K562 (cell line): Measurements from ENCODE around the gene RBBP7. TPM values are rescaled to one million over a fixed set of nuclear protein-coding genes. Genes with fewer than 3 reads are reported as not detected.

ENCODE experiments used
- ATAC-seq: fragments of 200-7000 bp; cut with Tn5 transposase; 3 replicates; pipeline ENCODE4 v1.9.1; 2020; ENCODE audit warnings: moderate library complexity
- BruUV-seq: library from RNA; stranded (reverse); fragments of 400-500 nt; replicated peaks from 2 replicates; lab custom pipeline; 2021; lab: Mats Ljungman, UMichigan
- CTCF ChIA-PET: fragments of 300-600 bp; formaldehyde crosslinking; extraction: SDS; loops from one replicate; lab custom pipeline; 2021; ENCODE audit warnings: low intra/inter-chr PET ratio; lab: Yijun Ruan, JAX
- POLR2A ChIA-PET: fragments of 300-600, 350-650 bp; sonication (Branson Sonifier 250); formaldehyde crosslinking; extraction: SDS; loops from one replicate; lab custom pipeline; 2021; ENCODE audit warnings: antibody characterized with exemption, inconsistent platforms; lab: Yijun Ruan, JAX
- DNase-seq, 4 experiments: peaks; one replicate each; pipeline versions ENCODE4 v3.0.0 to v3.0.0-alpha.2; 2011 to 2018; ENCODE audit warnings: low spot score in 3 of 4, mixed read lengths in 3 of 4; ENCODE audit errors: extremely low read depth in 1 of 4
- FAIRE-seq: peaks from 2 replicates; lab custom pipeline; 2011; peaks lifted over from hg19 to GRCh38; lab: Jason Lieb, UNC
- H2AFZ ChIP-seq: 2 replicates; pipeline ENCODE4 v1.6.0; 2011; ENCODE audit warnings: low read depth, low read length, control low read depth, inconsistent platforms
- H3K27ac ChIP-seq: fragments of 200-600 bp; 3 replicates; pipeline ENCODE4 v1.8.0; 2011; ENCODE audit warnings: low read depth, mild to moderate bottlenecking, control low read depth, inconsistent platforms, low read length, moderate library complexity, mixed read lengths; ENCODE audit errors: extremely low read depth
- H3K27me3 ChIP-seq, 2 experiments: fragments of 300-600 bp in 1 of 2; 2 replicates in 1 of 2; 3 replicates in 1 of 2; pipeline versions ENCODE4 v1.6.0 to v1.8.0; 2011; ENCODE audit warnings: inconsistent platforms in 2 of 2, low read length in 2 of 2, mild to moderate bottlenecking in 1 of 2, mixed read lengths in 1 of 2, moderate library complexity in 1 of 2; ENCODE audit not compliant: control insufficient read depth in 2 of 2, insufficient read depth in 2 of 2
- H3K36me3 ChIP-seq: fragments of 300-600 bp; 3 replicates; pipeline ENCODE4 v1.8.0; 2011; ENCODE audit warnings: mild to moderate bottlenecking, low read length, inconsistent platforms; ENCODE audit not compliant: control insufficient read depth, insufficient read depth
- H3K4me1 ChIP-seq, 2 experiments: fragments of 200-600 bp in 1 of 2; replicated peaks in 1 of 2; 2 replicates in 1 of 2; 3 replicates in 1 of 2; pipeline versions ENCODE4 v1.5.1 to v1.8.0; 2011; ENCODE audit warnings: inconsistent platforms in 2 of 2, low read length in 2 of 2, mild to moderate bottlenecking in 1 of 2, mixed read lengths in 1 of 2, moderate library complexity in 1 of 2; ENCODE audit not compliant: control insufficient read depth in 2 of 2, insufficient read depth in 2 of 2
- H3K4me2 ChIP-seq: 2 replicates; pipeline ENCODE4 v1.6.1; 2011; ENCODE audit warnings: low read length, control low read depth, inconsistent platforms, mixed read lengths; ENCODE audit not compliant: insufficient read depth
- H3K4me3 ChIP-seq: fragments of 200-600 bp; sonication (generic), shearing (Covaris generic); 2 replicates; pipeline ENCODE4 v1.5.1; 2016; ENCODE audit warnings: control low read depth, inconsistent platforms
- H3K79me2 ChIP-seq: fragments of 200-600 bp; 3 replicates; pipeline ENCODE4 v1.8.0; 2011; ENCODE audit warnings: low read length, inconsistent platforms; ENCODE audit not compliant: control insufficient read depth, insufficient read depth
- H3K9ac ChIP-seq, 2 experiments: 2 replicates each; pipeline versions ENCODE4 v1.6.0 to v1.6.1; 2011; ENCODE audit warnings: low read depth in 2 of 2, low read length in 2 of 2, control low read depth in 1 of 2, inconsistent platforms in 1 of 2, mild to moderate bottlenecking in 1 of 2, mixed read lengths in 1 of 2; ENCODE audit not compliant: insufficient read depth in 1 of 2
- H3K9me1 ChIP-seq: one replicate; pipeline ENCODE4 v1.6.0; 2011; ENCODE audit warnings: inconsistent platforms, mild to moderate bottlenecking, low read length, moderate library complexity; ENCODE audit not compliant: control insufficient read depth, insufficient read depth
- H3K9me3 ChIP-seq: replicated peaks from 2 replicates; pipeline ENCODE4 v1.5.1; 2011; ENCODE audit warnings: low read depth, low read length, inconsistent platforms; ENCODE audit not compliant: control insufficient read depth, insufficient read depth
- H4K20me1 ChIP-seq: replicated peaks from 2 replicates; pipeline ENCODE4 v1.6.1; 2011; ENCODE audit warnings: low read length, inconsistent platforms, mixed read lengths; ENCODE audit not compliant: control insufficient read depth, insufficient read depth
- DLX4 ChIP-seq: fragments of 250-450 bp; sonication (Bioruptor Pico); IDR thresholded peaks from 2 replicates; pipeline ENCODE4 v1.6.1; 2021; ENCODE audit warnings: mild to moderate bottlenecking
- DMBX1 ChIP-seq: fragments of 250-450 bp; sonication (Bioruptor Pico); IDR thresholded peaks from 2 replicates; pipeline ENCODE4 v1.8.0; 2022; ENCODE audit warnings: inconsistent platforms, mild to moderate bottlenecking, moderate library complexity, borderline replicate concordance
- ELF2 ChIP-seq: fragments of 250-450 bp; sonication (Bioruptor Pico); IDR thresholded peaks from 2 replicates; pipeline ENCODE4 v1.5.0; 2021; ENCODE audit warnings: mild to moderate bottlenecking
- HDAC1 ChIP-seq, 2 experiments: fragments of 450-650 bp; IDR thresholded peaks; 2 replicates each; pipeline ENCODE4 v1.6.1; 2016 to 2017; ENCODE audit warnings: inconsistent platforms in 1 of 2, mild to moderate bottlenecking in 1 of 2, moderate library complexity in 1 of 2
- HNRNPLL ChIP-seq: fragments of 200-400 bp; formaldehyde crosslinking; IDR thresholded peaks from 2 replicates; pipeline ENCODE4 v1.6.1; 2017; ENCODE audit warnings: low read length, low read depth, mild to moderate bottlenecking; ENCODE audit not compliant: poor library complexity, severe bottlenecking
- NR2F6 ChIP-seq: fragments of 450-650 bp; formaldehyde crosslinking; IDR thresholded peaks from 2 replicates; pipeline ENCODE4 v1.4.0; 2020; ENCODE audit warnings: mild to moderate bottlenecking
- PHB2 ChIP-seq: fragments of 450-650 bp; IDR thresholded peaks from 2 replicates; pipeline ENCODE4 v1.6.1; 2017; ENCODE audit warnings: low read depth
- POLR3G ChIP-seq: IDR thresholded peaks from 2 replicates; pipeline ENCODE4 v1.6.1; 2011; ENCODE audit not compliant: insufficient read length, insufficient replicate concordance; ENCODE audit errors: extremely low read depth
- RBM15 ChIP-seq: fragments of 200-400 bp; formaldehyde crosslinking; IDR thresholded peaks from 2 replicates; pipeline ENCODE4 v1.6.1; 2018; ENCODE audit warnings: mild to moderate bottlenecking, low read length, moderate library complexity; ENCODE audit not compliant: insufficient read depth
- TAF9B ChIP-seq: fragments of 450-650 bp; IDR thresholded peaks from 2 replicates; pipeline ENCODE4 v1.6.1; 2018; ENCODE audit warnings: mild to moderate bottlenecking; ENCODE audit not compliant: partially characterized antibody
- ZHX1 ChIP-seq: fragments of 150-350 bp; conservative IDR thresholded peaks from 2 replicates; pipeline ENCODE4 v1.6.1; 2014; ENCODE audit warnings: low read length
- ZNF785 ChIP-seq: fragments of 250-450 bp; sonication (Bioruptor Pico); IDR thresholded peaks from 2 replicates; pipeline ENCODE4 v1.4.0; 2020; ENCODE audit warnings: mild to moderate bottlenecking
- WGBS: fragments of 100-300 bp; shearing (Covaris generic); methylation state at CpG from one replicate; pipeline ENCODE4 v1.1.6; 2016; ENCODE audit warnings: low coverage, mixed read lengths; ENCODE audit not compliant: insufficient coverage; ENCODE audit errors: missing lambda C conversion rate; 5-methylcytosine and 5-hydroxymethylcytosine counted together
- in situ Hi-C: fragments of 300-500 bp; cut with MboI; formaldehyde crosslinking; loops from 4 replicates; pipeline ENCODE4 v1.15.0; 2018; ENCODE audit warnings: inconsistent platforms, mixed read lengths
- intact Hi-C: fragments of 100-400 bp; cut with micrococcal nuclease; formaldehyde crosslinking; loops from 2 replicates; pipeline ENCODE4 v1.14.2; 2022
- polyA plus RNA-seq, 8 experiments: library from polyadenylated mRNA; depleted of rRNA in 4 of 8; stranded (reverse) in 5 of 8; unstranded in 3 of 8; fragments of >200 nt; fragmentation: Nextera tagmentation in 2 of 8; fragmentation: Illumina TruSeq in 1 of 8; extraction: Ambion mirVana in 2 of 8; extraction: Trizol in 1 of 8; gene quantifications; 2 replicates each; pipeline versions ENCODE4 v1.2.1 to v1.2.3, GENCODE V29; 2011 to 2014; ENCODE audit warnings: inconsistent platforms in 1 of 8, missing spikeins in 1 of 8
- total RNA-seq, 7 experiments: library from RNA; depleted of rRNA in 6 of 7; stranded (reverse); fragments of >200 nt in 6 of 7; fragmentation: Illumina TruSeq in 2 of 7; extraction: Trizol in 2 of 7; gene quantifications; 2 replicates each; pipeline versions ENCODE4 v1.2.1 to v1.2.3, GENCODE V29; 2011 to 2021; ENCODE audit warnings: low replicate concordance in 1 of 7
- TF ChIP-seq, protein P1 (sequence below): sonication (generic); formaldehyde crosslinking; IDR thresholded peaks from 2 replicates; pipeline ENCODE4 v1.8.0; 2023; ENCODE audit warnings: missing genetic modification reagents, mild to moderate bottlenecking, borderline replicate concordance
- TF ChIP-seq, protein P2 (sequence below): sonication (generic); formaldehyde crosslinking; IDR thresholded peaks from 2 replicates; pipeline ENCODE4 v1.9.0; 2022; ENCODE audit warnings: mild to moderate bottlenecking, missing genetic modification reagents

RBBP7 gene
- total and polyA plus RNA-seq, 9 of the 15 experiments (the other 6 are each of a cell fraction or from before 2014, with no cell fraction given): 79.0 to 364 (median 182) TPM

- no peak for FAIRE-seq
- intact Hi-C loops: no loop called here
- POLR2A ChIA-PET: interaction anchor here (0.5 to 1.3 kb wide), 2 partner anchors 14 to 19 kb away, joined by 3 read pairs; no protein-coding TSS in a partner anchor
- TF ChIP-seq, protein P1, sequence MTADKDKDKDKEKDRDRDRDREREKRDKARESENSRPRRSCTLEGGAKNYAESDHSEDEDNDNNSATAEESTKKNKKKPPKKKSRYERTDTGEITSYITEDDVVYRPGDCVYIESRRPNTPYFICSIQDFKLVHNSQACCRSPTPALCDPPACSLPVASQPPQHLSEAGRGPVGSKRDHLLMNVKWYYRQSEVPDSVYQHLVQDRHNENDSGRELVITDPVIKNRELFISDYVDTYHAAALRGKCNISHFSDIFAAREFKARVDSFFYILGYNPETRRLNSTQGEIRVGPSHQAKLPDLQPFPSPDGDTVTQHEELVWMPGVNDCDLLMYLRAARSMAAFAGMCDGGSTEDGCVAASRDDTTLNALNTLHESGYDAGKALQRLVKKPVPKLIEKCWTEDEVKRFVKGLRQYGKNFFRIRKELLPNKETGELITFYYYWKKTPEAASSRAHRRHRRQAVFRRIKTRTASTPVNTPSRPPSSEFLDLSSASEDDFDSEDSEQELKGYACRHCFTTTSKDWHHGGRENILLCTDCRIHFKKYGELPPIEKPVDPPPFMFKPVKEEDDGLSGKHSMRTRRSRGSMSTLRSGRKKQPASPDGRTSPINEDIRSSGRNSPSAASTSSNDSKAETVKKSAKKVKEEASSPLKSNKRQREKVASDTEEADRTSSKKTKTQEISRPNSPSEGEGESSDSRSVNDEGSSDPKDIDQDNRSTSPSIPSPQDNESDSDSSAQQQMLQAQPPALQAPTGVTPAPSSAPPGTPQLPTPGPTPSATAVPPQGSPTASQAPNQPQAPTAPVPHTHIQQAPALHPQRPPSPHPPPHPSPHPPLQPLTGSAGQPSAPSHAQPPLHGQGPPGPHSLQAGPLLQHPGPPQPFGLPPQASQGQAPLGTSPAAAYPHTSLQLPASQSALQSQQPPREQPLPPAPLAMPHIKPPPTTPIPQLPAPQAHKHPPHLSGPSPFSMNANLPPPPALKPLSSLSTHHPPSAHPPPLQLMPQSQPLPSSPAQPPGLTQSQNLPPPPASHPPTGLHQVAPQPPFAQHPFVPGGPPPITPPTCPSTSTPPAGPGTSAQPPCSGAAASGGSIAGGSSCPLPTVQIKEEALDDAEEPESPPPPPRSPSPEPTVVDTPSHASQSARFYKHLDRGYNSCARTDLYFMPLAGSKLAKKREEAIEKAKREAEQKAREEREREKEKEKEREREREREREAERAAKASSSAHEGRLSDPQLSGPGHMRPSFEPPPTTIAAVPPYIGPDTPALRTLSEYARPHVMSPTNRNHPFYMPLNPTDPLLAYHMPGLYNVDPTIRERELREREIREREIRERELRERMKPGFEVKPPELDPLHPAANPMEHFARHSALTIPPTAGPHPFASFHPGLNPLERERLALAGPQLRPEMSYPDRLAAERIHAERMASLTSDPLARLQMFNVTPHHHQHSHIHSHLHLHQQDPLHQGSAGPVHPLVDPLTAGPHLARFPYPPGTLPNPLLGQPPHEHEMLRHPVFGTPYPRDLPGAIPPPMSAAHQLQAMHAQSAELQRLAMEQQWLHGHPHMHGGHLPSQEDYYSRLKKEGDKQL (CRISPR knock-in tag): no peak
- TF ChIP-seq DLX4 (CRISPR knock-in tag): no peak
- TF ChIP-seq ZNF785 (CRISPR knock-in tag): no peak
- TF ChIP-seq NR2F6 (CRISPR knock-in tag): no peak
- TF ChIP-seq PHB2: no peak
- TF ChIP-seq POLR3G: no peak
- TF ChIP-seq, protein P2, sequence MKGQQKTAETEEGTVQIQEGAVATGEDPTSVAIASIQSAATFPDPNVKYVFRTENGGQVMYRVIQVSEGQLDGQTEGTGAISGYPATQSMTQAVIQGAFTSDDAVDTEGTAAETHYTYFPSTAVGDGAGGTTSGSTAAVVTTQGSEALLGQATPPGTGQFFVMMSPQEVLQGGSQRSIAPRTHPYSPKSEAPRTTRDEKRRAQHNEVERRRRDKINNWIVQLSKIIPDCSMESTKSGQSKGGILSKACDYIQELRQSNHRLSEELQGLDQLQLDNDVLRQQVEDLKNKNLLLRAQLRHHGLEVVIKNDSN (CRISPR knock-in tag): no peak
- no peak for TF ChIP-seq ELF2
- no peak for TF ChIP-seq RBM15
- no peak for TF ChIP-seq HNRNPLL
- no peak for TF ChIP-seq ZHX1
- no peak for TF ChIP-seq TAF9B
- no peak for TF ChIP-seq HDAC1 (IDR thresholded peaks at IDR 0.05)
- TF ChIP-seq DMBX1 (CRISPR knock-in tag): no peak
These were observed 18.3 kb downstream of the RBBP7 start for GRCh38 chrX:16851827-16852226.

More at GRCh38 chrX:16851827-16852226, 18.3 kb downstream of the RBBP7 start:
- Histone ChIP-seq H3K9ac (no peak overlapping the region), H3K9me3 (no peaks in the 10 kb centered on the region), H3K9me1 (no peaks in the 10 kb centered on the region), H3K4me1 (no peaks in the 10 kb centered on the region), H3K4me3 (no peak overlapping the region), H4K20me1 (no peaks in the 10 kb centered on the region), H3K4me2 (no peak overlapping the region), H3K79me2 (peaks cover 18% of the 10 kb centered on the region), H3K27me3 (no peaks in the 10 kb centered on the region), H3K36me3 (peaks cover 91% of the 10 kb centered on the region), H3K27ac (no peak overlapping the region), H2AFZ (no peak overlapping the region)
- BruUV-seq: no TSS peak
- no peak for DNase-seq
- 97% methylated on average over 3 of the region's 3 CpGs for WGBS
- no peak for ATAC-seq
- in situ Hi-C loops: no loop called here
- CTCF ChIA-PET: no interaction called here
